DOHH2 (cell line): ENCODE measurements around the gene MAGOH.

Experiments
- H3F3A ChIP-seq: fragments of 200-600 bp; sonication (generic), shearing (Covaris generic); 2 replicates; pipeline ENCODE4 v1.6.0; 2016; ENCODE audit warnings: antibody characterized with exemption, mild to moderate bottlenecking; ENCODE audit not compliant: control insufficient read depth, insufficient read depth
- H3K27ac ChIP-seq: fragments of 200-600 bp; sonication (generic); 2 replicates; pipeline ENCODE4 v1.5.1; 2014; ENCODE audit warnings: low read depth, mild to moderate bottlenecking, low read length, moderate library complexity
- H3K27me3 ChIP-seq: fragments of 200-600 bp; sonication (generic); 2 replicates; pipeline ENCODE4 v1.6.1; 2014; ENCODE audit warnings: mild to moderate bottlenecking, low read length, mixed read lengths; ENCODE audit not compliant: control insufficient read depth
- H3K36me3 ChIP-seq: fragments of 200-600 bp; sonication (generic); 2 replicates; pipeline ENCODE4 v1.6.1; 2014; ENCODE audit warnings: mild to moderate bottlenecking, low read length, moderate library complexity, mixed read lengths; ENCODE audit not compliant: control insufficient read depth
- H3K4me1 ChIP-seq: fragments of 200-600 bp; sonication (generic); 2 replicates; pipeline ENCODE4 v1.6.1; 2014; ENCODE audit warnings: mild to moderate bottlenecking, low read length, mixed read lengths; ENCODE audit not compliant: control insufficient read depth
- H3K4me2 ChIP-seq: fragments of 200-600 bp; sonication (generic); 2 replicates; pipeline ENCODE4 v1.6.0; 2014; ENCODE audit warnings: mild to moderate bottlenecking, low read length, moderate library complexity
- H3K4me3 ChIP-seq: fragments of 200-600 bp; sonication (generic); 2 replicates; pipeline ENCODE4 v1.5.1; 2014; ENCODE audit warnings: mild to moderate bottlenecking, low read length, mixed read lengths
- H3K79me2 ChIP-seq: fragments of 200-600 bp; sonication (generic); 2 replicates; pipeline ENCODE4 v1.6.1; 2014; ENCODE audit warnings: mild to moderate bottlenecking, low read length, mixed read lengths; ENCODE audit not compliant: control insufficient read depth
- H3K9me2 ChIP-seq: fragments of 200-600 bp; sonication (generic); replicated peaks from 2 replicates; pipeline ENCODE4 v1.6.1; 2014; ENCODE audit warnings: mild to moderate bottlenecking, low read length, mixed read lengths; ENCODE audit not compliant: control insufficient read depth
- H3K9me3 ChIP-seq: fragments of 200-600 bp; sonication (generic); 2 replicates; pipeline ENCODE4 v1.6.1; 2014; ENCODE audit warnings: antibody characterized with exemption, low read length, mixed read lengths; ENCODE audit not compliant: control insufficient read depth, insufficient read depth
- H4K20me1 ChIP-seq: fragments of 200-600 bp; sonication (generic); 2 replicates; pipeline ENCODE4 v1.6.0; 2014; ENCODE audit warnings: low read depth, mild to moderate bottlenecking, antibody characterized with exemption, low read length, moderate library complexity; ENCODE audit not compliant: control insufficient read depth, insufficient read depth
- CTCF ChIP-seq: fragments of 200-600 bp; sonication (generic); IDR thresholded peaks from one replicate; pipeline ENCODE4 v1.5.1; 2014; ENCODE audit warnings: antibody characterized with exemption, mild to moderate bottlenecking, low read depth, low read length; ENCODE audit not compliant: poor library complexity, severe bottlenecking
- EZH2phosphoT487 ChIP-seq: fragments of 200-600 bp; sonication (generic); IDR thresholded peaks from 2 replicates; pipeline ENCODE4 v1.6.1; 2017; ENCODE audit warnings: borderline replicate concordance, mild to moderate bottlenecking, antibody characterized with exemption, low read length, moderate library complexity, mixed read lengths

Gene MAGOH

GRCh38 chr1:53180951-53181350, 57.4 kb downstream of the MAGOH start:
- Histone ChIP-seq H3K9me2 (no peaks in the 10 kb centered on the region), H3K4me1 (peaks cover 7% of the 10 kb centered on the region; the same call in 1 of the 2 replicates), H3K27me3 (peaks cover 39% of the 10 kb centered on the region), H3F3A (no peaks in the 10 kb centered on the region), H3K27ac (no peak overlapping the region), H4K20me1 (no peaks in the 10 kb centered on the region), H3K9me3 (no peaks in the 10 kb centered on the region), H3K79me2 (no peaks in the 10 kb centered on the region), H3K4me2 (no peak overlapping the region), H3K36me3 (no peaks in the 10 kb centered on the region), H3K4me3 (no peak overlapping the region)
- TF ChIP-seq CTCF: no peak
- TF ChIP-seq EZH2phosphoT487: no peak

GRCh38 chr1:53180226-53180625, 58.1 kb downstream of the MAGOH start:
- Histone ChIP-seq H4K20me1 (no peaks in the 10 kb centered on the region), H3K36me3 (no peaks in the 10 kb centered on the region), H3K9me2 (no peaks in the 10 kb centered on the region), H3K4me1 (peaks cover 4% of the 10 kb centered on the region; the same call in 1 of the 2 replicates), H3K27me3 (peaks cover 45% of the 10 kb centered on the region), H3K9me3 (no peaks in the 10 kb centered on the region), H3K4me2 (no peak overlapping the region), H3K27ac (no peak overlapping the region), H3K4me3 (no peak overlapping the region), H3K79me2 (no peaks in the 10 kb centered on the region), H3F3A (no peaks in the 10 kb centered on the region)
- TF ChIP-seq CTCF: no peak
- no peak for TF ChIP-seq EZH2phosphoT487
